ENCODE measurements around the gene ITGA3.

- TF ChIP-seq CTCF (IDR thresholded peaks at IDR 0.05; ENCODE audit: low read depth, low read length) = no peak
- TF ChIP-seq POLR2A (IDR thresholded peaks at IDR 0.05; ENCODE audit: extremely low read depth, insufficient read length) = no peak
- no peak for TF ChIP-seq MAX (IDR thresholded peaks at IDR 0.05; ENCODE audit: low read depth, low read length)
Observed at GRCh38 chr17:50035421-50035879, 20.5 kb upstream of the ITGA3 start.

Measured in NB4 (cell line).